Caco-2 (cell line): ENCODE measurements around the gene WDR86. TPM values are rescaled to one million over a fixed set of nuclear protein-coding genes. Genes with fewer than 3 reads are reported as not detected.

ENCODE experiments used
- BruUV-seq: library from RNA; stranded (reverse); fragments of 400-500 nt; replicated peaks from 2 replicates; lab custom pipeline; 2021; lab: Mats Ljungman, UMichigan
- CTCF ChIA-PET: fragments of 300-600 bp; sonication (Branson Sonifier 250); formaldehyde crosslinking; loops from one replicate; lab custom pipeline; 2022; ENCODE audit warnings: antibody characterized with exemption; lab: Charles Lee
- POLR2A ChIA-PET: fragments of 300-600 bp; sonication (Branson Sonifier 250); formaldehyde crosslinking; loops from one replicate; lab custom pipeline; 2022; ENCODE audit warnings: antibody characterized with exemption; lab: Charles Lee
- DNase-seq, 2 experiments: peaks; one replicate each; pipeline versions ENCODE4 v3.0.0 to v3.0.0-alpha.2; 2020 to 2022
- H3K27me3 ChIP-seq: replicated peaks from 2 replicates; pipeline ENCODE4 v1.6.0; 2011; ENCODE audit warnings: low read length; ENCODE audit not compliant: control insufficient read depth, insufficient read depth
- H3K36me3 ChIP-seq: 2 replicates; pipeline ENCODE4 v1.5.1; 2011; ENCODE audit warnings: low read length; ENCODE audit not compliant: control insufficient read depth, insufficient read depth
- H3K4me1 ChIP-seq: fragments of 250-450 bp; sonication (Bioruptor Pico); 2 replicates; pipeline ENCODE4 v1.5.1; 2020; ENCODE audit warnings: mild to moderate bottlenecking
- H3K4me3 ChIP-seq: 2 replicates; pipeline ENCODE4 v1.5.1; 2011; ENCODE audit warnings: low read depth, mild to moderate bottlenecking, control low read depth, low read length
- H3K9me3 ChIP-seq: fragments of 250-450 bp; sonication (Bioruptor Pico); 2 replicates; pipeline ENCODE4 v1.5.1; 2020; ENCODE audit warnings: mild to moderate bottlenecking, moderate library complexity
- H3K27ac Mint-ChIP-seq: one replicate; pipeline ENCODE4 v1.8.0; 2022; ENCODE audit warnings: mixed read lengths; ENCODE audit not compliant: unreplicated experiment
- H3K27me3 Mint-ChIP-seq: one replicate; pipeline ENCODE4 v1.8.0; 2022; ENCODE audit warnings: mixed read lengths; ENCODE audit not compliant: insufficient read depth, unreplicated experiment
- H3K36me3 Mint-ChIP-seq: one replicate; pipeline ENCODE4 v1.8.0; 2022; ENCODE audit warnings: mild to moderate bottlenecking, mixed read lengths; ENCODE audit not compliant: insufficient read depth, unreplicated experiment
- H3K4me1 Mint-ChIP-seq: one replicate; pipeline ENCODE4 v1.8.0; 2022; ENCODE audit warnings: low read depth, mixed read lengths; ENCODE audit not compliant: unreplicated experiment
- H3K4me3 Mint-ChIP-seq: one replicate; pipeline ENCODE4 v1.8.0; 2022; ENCODE audit warnings: mild to moderate bottlenecking, moderate library complexity, mixed read lengths; ENCODE audit not compliant: unreplicated experiment
- H3K9me3 Mint-ChIP-seq: one replicate; pipeline ENCODE4 v1.8.0; 2022; ENCODE audit warnings: mixed read lengths; ENCODE audit not compliant: unreplicated experiment
- intact Hi-C: fragments of 100-400 bp; cut with micrococcal nuclease; formaldehyde crosslinking; loops from one replicate; pipeline ENCODE4 v1.10.0; 2022; ENCODE audit not compliant: unreplicated experiment
- total RNA-seq: library from RNA; stranded (reverse); gene quantifications from 2 replicates; pipeline ENCODE4 v1.2.3, GENCODE V29; 2022
- TF ChIP-seq, protein P1 (sequence below), 2 experiments: fragments of 200-600 bp in 1 of 2; IDR thresholded peaks; 1 replicate in 1 of 2; 2 replicates in 1 of 2; pipeline versions ENCODE4 v1.5.1 to v1.8.0; 2011 to 2022; ENCODE audit warnings: antibody characterized with exemption in 1 of 2, control low read depth in 1 of 2, inconsistent platforms in 1 of 2, low read depth in 1 of 2, low read length in 1 of 2, mild to moderate bottlenecking in 1 of 2, moderate library complexity in 1 of 2; ENCODE audit not compliant: insufficient read depth in 1 of 2, severe bottlenecking in 1 of 2, unreplicated experiment in 1 of 2

WDR86 gene
- total RNA-seq, 1 experiment from 2014 or later = 0.52 TPM

GRCh38 chr7:151371266-151371665, 38.6 kb downstream of the WDR86 start:
- no peaks in the 10 kb centered on the region for H3K27me3 Mint-ChIP-seq
- no peak overlapping the region for H3K27ac Mint-ChIP-seq
- H3K4me1 Mint-ChIP-seq = no peaks in the 10 kb centered on the region
- TF ChIP-seq, protein P1, sequence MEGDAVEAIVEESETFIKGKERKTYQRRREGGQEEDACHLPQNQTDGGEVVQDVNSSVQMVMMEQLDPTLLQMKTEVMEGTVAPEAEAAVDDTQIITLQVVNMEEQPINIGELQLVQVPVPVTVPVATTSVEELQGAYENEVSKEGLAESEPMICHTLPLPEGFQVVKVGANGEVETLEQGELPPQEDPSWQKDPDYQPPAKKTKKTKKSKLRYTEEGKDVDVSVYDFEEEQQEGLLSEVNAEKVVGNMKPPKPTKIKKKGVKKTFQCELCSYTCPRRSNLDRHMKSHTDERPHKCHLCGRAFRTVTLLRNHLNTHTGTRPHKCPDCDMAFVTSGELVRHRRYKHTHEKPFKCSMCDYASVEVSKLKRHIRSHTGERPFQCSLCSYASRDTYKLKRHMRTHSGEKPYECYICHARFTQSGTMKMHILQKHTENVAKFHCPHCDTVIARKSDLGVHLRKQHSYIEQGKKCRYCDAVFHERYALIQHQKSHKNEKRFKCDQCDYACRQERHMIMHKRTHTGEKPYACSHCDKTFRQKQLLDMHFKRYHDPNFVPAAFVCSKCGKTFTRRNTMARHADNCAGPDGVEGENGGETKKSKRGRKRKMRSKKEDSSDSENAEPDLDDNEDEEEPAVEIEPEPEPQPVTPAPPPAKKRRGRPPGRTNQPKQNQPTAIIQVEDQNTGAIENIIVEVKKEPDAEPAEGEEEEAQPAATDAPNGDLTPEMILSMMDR (IDR thresholded peaks at IDR 0.05; ENCODE audit: insufficient read depth in 1 of 2, low read depth in 1 of 2, low read length in 1 of 2, severe bottlenecking in 1 of 2, unreplicated experiment in 1 of 2) = no peak
- H3K27me3 ChIP-seq = no peaks in the 10 kb centered on the region
- no peak overlapping the region for H3K4me3 Mint-ChIP-seq
- POLR2A ChIA-PET = no interaction called here
- no peak for DNase-seq
- peaks cover 21% of the 10 kb centered on the region for H3K36me3 Mint-ChIP-seq
- no peaks in the 10 kb centered on the region for H3K9me3 ChIP-seq
- H3K4me3 ChIP-seq = no peak overlapping the region
- 0 out of 2 replicates have a peak, but pooled peaks cover 7% of the 10 kb centered on the region for H3K4me1 ChIP-seq
- H3K9me3 Mint-ChIP-seq = no peaks in the 10 kb centered on the region
- H3K36me3 ChIP-seq = peaks cover 2% of the 10 kb centered on the region; the same call in 1 of the 2 replicates
- BruUV-seq = no TSS peak
- CTCF ChIA-PET = no interaction called here
- intact Hi-C loops = no loop called here

GRCh38 chr7:151368136-151368571, 41.7 kb downstream of the WDR86 start:
- Histone ChIP-seq H3K4me1 (0 out of 2 replicates have a peak, but pooled peaks cover 7% of the 10 kb centered on the region), H3K4me3 (no peak overlapping the region), H3K27me3 (no peaks in the 10 kb centered on the region), H3K9me3 (no peaks in the 10 kb centered on the region), H3K36me3 (peaks cover 2% of the 10 kb centered on the region; the same call in 1 of the 2 replicates)
- Mint-ChIP-seq H3K4me1 (no peaks in the 10 kb centered on the region), H3K4me3 (no peak overlapping the region), H3K27me3 (no peaks in the 10 kb centered on the region), H3K9me3 (no peaks in the 10 kb centered on the region), H3K36me3 (peaks cover 18% of the 10 kb centered on the region), H3K27ac (no peak overlapping the region)
- intact Hi-C loops = loop anchor here (1.0 to 5.0 kb wide), 7 partner anchors 43 to 391 kb away; partner anchors contain the start of genes RHEB and WDR86
- POLR2A ChIA-PET = no interaction called here
- CTCF ChIA-PET = interaction anchor here (0.5 to 1.3 kb wide), 7 partner anchors 25 to 199 kb away, joined by 3 read pairs; no protein-coding TSS in a partner anchor
- BruUV-seq = no TSS peak
- peak; percentile 89 to 90 for DNase-seq
- TF ChIP-seq, protein P1 (IDR thresholded peaks at IDR 0.05; ENCODE audit: insufficient read depth in 1 of 2, low read depth in 1 of 2, low read length in 1 of 2, severe bottlenecking in 1 of 2, unreplicated experiment in 1 of 2) = peak; percentile 93 to 95

DNA sequence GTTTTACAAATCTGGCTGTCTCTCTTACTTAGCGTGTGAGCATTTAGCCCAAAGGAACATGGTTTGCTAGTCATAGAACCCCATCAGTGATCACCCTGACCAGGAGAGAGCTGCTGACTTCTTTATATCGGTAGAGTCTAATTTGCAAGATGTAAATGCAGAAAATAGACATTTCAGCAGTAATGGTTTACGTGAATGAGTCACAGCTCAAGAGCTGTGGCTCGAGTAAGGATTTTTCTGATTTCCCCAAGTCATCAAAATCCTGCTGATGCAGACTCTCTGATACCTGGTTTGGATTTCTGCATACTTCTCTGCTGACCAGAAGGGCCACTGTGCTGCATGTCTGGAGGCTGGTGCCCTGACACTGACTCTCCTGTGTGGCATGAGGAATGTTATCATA, 42.6 kb downstream of the WDR86 start:
- Mint-ChIP-seq H3K9me3 (no peaks in the 10 kb centered on the region), H3K36me3 (peaks cover 19% of the 10 kb centered on the region), H3K27me3 (no peaks in the 10 kb centered on the region), H3K27ac (no peak overlapping the region), H3K4me3 (no peak overlapping the region), H3K4me1 (no peaks in the 10 kb centered on the region)
- TF ChIP-seq, protein P1 (IDR thresholded peaks at IDR 0.05; ENCODE audit: insufficient read depth in 1 of 2, low read depth in 1 of 2, low read length in 1 of 2, severe bottlenecking in 1 of 2, unreplicated experiment in 1 of 2) = no peak
- CTCF ChIA-PET = no interaction called here
- intact Hi-C loops = loop anchor here (5.0 kb wide), 1 partner anchor 265 kb away; no protein-coding TSS in a partner anchor
- DNase-seq = no peak
- Histone ChIP-seq H3K9me3 (no peaks in the 10 kb centered on the region), H3K4me1 (0 out of 2 replicates have a peak, but pooled peaks cover 7% of the 10 kb centered on the region), H3K27me3 (no peaks in the 10 kb centered on the region), H3K4me3 (no peak overlapping the region), H3K36me3 (peaks cover 2% of the 10 kb centered on the region; the same call in 1 of the 2 replicates)
- POLR2A ChIA-PET = no interaction called here
- no TSS peak for BruUV-seq
